Panc1 (cell line): ENCODE measurements around the gene KIAA2012. TPM values are rescaled to one million over a fixed set of nuclear protein-coding genes. Genes with fewer than 3 reads are reported as not detected.
A peak's percentile ranks its signal among the peaks of the same experiment; 100 is the strongest.

Experiments used
- ATAC-seq: fragments of 200-7000 bp; cut with Tn5 transposase; 2 replicates; pipeline ENCODE4 v1.9.1; 2020; ENCODE audit warnings: mild to moderate bottlenecking, moderate library complexity
- BruUV-seq: library from RNA; stranded (reverse); fragments of 400-500 nt; replicated peaks from 2 replicates; lab custom pipeline; 2021; lab: Mats Ljungman, UMichigan
- CTCF ChIA-PET: fragments of 300-600 bp; sonication (Branson Sonifier 250); formaldehyde crosslinking; loops from one replicate; lab custom pipeline; 2022; ENCODE audit warnings: antibody characterized with exemption; lab: Charles Lee
- POLR2A ChIA-PET: fragments of 300-600 bp; sonication (Branson Sonifier 250); formaldehyde crosslinking; loops from one replicate; lab custom pipeline; 2022; ENCODE audit warnings: antibody characterized with exemption; lab: Charles Lee
- DNase-seq: peaks from one replicate; pipeline ENCODE4 v3.0.0-alpha.2; 2010; ENCODE audit warnings: low read depth, low spot score
- H3K27ac ChIP-seq: 2 replicates; pipeline ENCODE4 v1.5.1; 2011; ENCODE audit warnings: mild to moderate bottlenecking, low read length, inconsistent platforms
- H3K27me3 ChIP-seq: fragments of 200-500 bp; sonication (Bioruptor generic); 2 replicates; pipeline ENCODE4 v1.6.0; 2014; ENCODE audit warnings: low read length, inconsistent platforms; ENCODE audit not compliant: control insufficient read depth, insufficient read depth
- H3K36me3 ChIP-seq: fragments of 200-500 bp; sonication (Bioruptor generic); 2 replicates; pipeline ENCODE4 v1.5.1; 2014; ENCODE audit warnings: inconsistent platforms, mild to moderate bottlenecking, low read length, moderate library complexity; ENCODE audit not compliant: control insufficient read depth, insufficient read depth
- H3K4me1 ChIP-seq: 2 replicates; pipeline ENCODE4 v1.5.1; 2011; ENCODE audit warnings: inconsistent platforms, mild to moderate bottlenecking, low read length, moderate library complexity; ENCODE audit not compliant: control insufficient read depth, insufficient read depth
- H3K4me3 ChIP-seq, 2 experiments: 2 replicates each; pipeline ENCODE4 v1.5.1; 2011 to 2012; ENCODE audit warnings: low read depth in 2 of 2, low read length in 2 of 2, mild to moderate bottlenecking in 2 of 2, inconsistent platforms in 1 of 2, moderate library complexity in 1 of 2
- H3K9me3 ChIP-seq: fragments of 200-500 bp; sonication (Bioruptor generic); 2 replicates; pipeline ENCODE4 v1.5.1; 2014; ENCODE audit warnings: low read depth, mild to moderate bottlenecking, inconsistent platforms, low read length, moderate library complexity; ENCODE audit not compliant: control insufficient read depth, insufficient read depth
- CTCF ChIP-seq: fragments of 450-650 bp; IDR thresholded peaks from 2 replicates; pipeline ENCODE4 v1.5.1; 2017; ENCODE audit warnings: mild to moderate bottlenecking
- POLR2AphosphoS5 ChIP-seq: IDR thresholded peaks from 2 replicates; pipeline ENCODE4 v1.6.1; 2012; ENCODE audit warnings: mild to moderate bottlenecking, low read depth, low read length, moderate library complexity
- REST ChIP-seq, 2 experiments: IDR thresholded peaks; 2 replicates each; pipeline ENCODE4 v1.6.1; 2011 to 2012; ENCODE audit warnings: low read depth in 2 of 2, control low read depth in 1 of 2, low read length in 1 of 2, mild to moderate bottlenecking in 1 of 2, moderate library complexity in 1 of 2; ENCODE audit not compliant: insufficient read depth in 1 of 2
- SIN3A ChIP-seq: IDR thresholded peaks from 2 replicates; pipeline ENCODE4 v1.6.1; 2012; ENCODE audit warnings: low read depth, mild to moderate bottlenecking, low read length, moderate library complexity, borderline replicate concordance; ENCODE audit not compliant: insufficient read depth
- TCF7L2 ChIP-seq: IDR thresholded peaks from 2 replicates; pipeline ENCODE4 v1.6.1; 2011; ENCODE audit warnings: mild to moderate bottlenecking, low read depth, low read length, inconsistent platforms
- in situ Hi-C: cut with HindIII; loops from 2 replicates; pipeline ENCODE4 v1.10.0; 2016; ENCODE audit warnings: low sequenced_read_pairs, low pct_unique_long_range_greater_than_20kb
- intact Hi-C: fragments of 100-400 bp; cut with micrococcal nuclease; formaldehyde crosslinking; loops from one replicate; pipeline ENCODE4 v1.10.0; 2022; ENCODE audit not compliant: unreplicated experiment
- total RNA-seq: library from RNA; stranded (reverse); gene quantifications from one replicate; pipeline ENCODE4 v1.2.1, GENCODE V29; 2021; ENCODE audit not compliant: unreplicated experiment

The KIAA2012 gene
- total RNA-seq, 1 experiment from 2014 or later: not detected

- Histone ChIP-seq H3K9me3 (no peaks in the 10 kb centered on the region), H3K4me3 (no peak overlapping the region), H3K27ac (peak overlapping the region; percentile 76; the same call in 1 of the 2 replicates), H3K36me3 (no peaks in the 10 kb centered on the region), H3K27me3 (no peaks in the 10 kb centered on the region), H3K4me1 (peaks cover 40% of the 10 kb centered on the region)
- no peak for TF ChIP-seq CTCF
- TF ChIP-seq REST (IDR thresholded peaks at IDR 0.05; ENCODE audit: insufficient read depth in 1 of 2, low read depth in 2 of 2, low read length in 1 of 2): no peak
- TF ChIP-seq SIN3A: no peak
- no peak for TF ChIP-seq POLR2AphosphoS5
- TF ChIP-seq TCF7L2: no peak
- in situ Hi-C loops: no loop called here
- DNase-seq (no peak), ATAC-seq (no peak)
- no TSS peak for BruUV-seq
- CTCF ChIA-PET: no interaction called here
- intact Hi-C loops: no loop called here
- POLR2A ChIA-PET: no interaction called here
Observed at GRCh38 chr2:202040079-202040844, 32.8 kb upstream of the KIAA2012 start.

GRCh38 chr2:202042444-202042843 lies 30.6 kb upstream of the KIAA2012 start:
- intact Hi-C loops: no loop called here
- no peaks in the 10 kb centered on the region for H3K27me3 ChIP-seq
- TF ChIP-seq CTCF: no peak
- no peak for TF ChIP-seq POLR2AphosphoS5
- no peak for TF ChIP-seq REST (IDR thresholded peaks at IDR 0.05; ENCODE audit: insufficient read depth in 1 of 2, low read depth in 2 of 2, low read length in 1 of 2)
- TF ChIP-seq SIN3A: no peak
- no peak for TF ChIP-seq TCF7L2
- H3K36me3 ChIP-seq: no peaks in the 10 kb centered on the region
- in situ Hi-C loops: no loop called here
- no peak overlapping the region for H3K27ac ChIP-seq
- no TSS peak for BruUV-seq
- H3K9me3 ChIP-seq: no peaks in the 10 kb centered on the region
- H3K4me3 ChIP-seq: no peak overlapping the region
- ATAC-seq (no peak), DNase-seq (no peak)
- POLR2A ChIA-PET: no interaction called here
- H3K4me1 ChIP-seq: peaks cover 34% of the 10 kb centered on the region
- CTCF ChIA-PET: no interaction called here
